C4-2B (cell line): ENCODE results near the gene SCUBE2.

Source experiments
- ZFX ChIP-seq: fragments of 450-650 bp; IDR thresholded peaks from 2 replicates; pipeline ENCODE4 v1.6.1; 2017
- TF ChIP-seq, protein P1 (sequence below): fragments of 450-650 bp; conservative IDR thresholded peaks from 2 replicates; pipeline ENCODE4 v1.5.1; 2017; ENCODE audit warnings: mild to moderate bottlenecking

DNA sequence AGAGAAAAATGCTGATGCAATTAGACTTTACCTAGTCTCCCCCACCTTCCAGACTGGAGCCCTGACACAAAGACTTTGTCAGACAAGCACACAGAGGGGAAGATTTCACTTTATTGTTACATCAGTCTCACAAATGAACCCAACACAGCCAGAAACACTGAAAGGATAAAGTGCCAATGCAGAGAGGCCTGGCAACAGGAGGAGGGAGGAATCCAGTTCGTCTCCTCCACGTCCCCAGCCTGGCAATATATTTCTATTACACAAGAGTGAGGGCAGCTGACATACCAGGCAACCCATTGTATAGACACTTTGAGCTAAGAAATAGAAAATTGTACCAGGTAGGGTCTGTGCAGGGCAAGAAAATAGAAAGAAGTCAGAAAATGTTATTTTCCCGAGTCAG lies 110.9 kb downstream of the SCUBE2 start:
- TF ChIP-seq, protein P1, sequence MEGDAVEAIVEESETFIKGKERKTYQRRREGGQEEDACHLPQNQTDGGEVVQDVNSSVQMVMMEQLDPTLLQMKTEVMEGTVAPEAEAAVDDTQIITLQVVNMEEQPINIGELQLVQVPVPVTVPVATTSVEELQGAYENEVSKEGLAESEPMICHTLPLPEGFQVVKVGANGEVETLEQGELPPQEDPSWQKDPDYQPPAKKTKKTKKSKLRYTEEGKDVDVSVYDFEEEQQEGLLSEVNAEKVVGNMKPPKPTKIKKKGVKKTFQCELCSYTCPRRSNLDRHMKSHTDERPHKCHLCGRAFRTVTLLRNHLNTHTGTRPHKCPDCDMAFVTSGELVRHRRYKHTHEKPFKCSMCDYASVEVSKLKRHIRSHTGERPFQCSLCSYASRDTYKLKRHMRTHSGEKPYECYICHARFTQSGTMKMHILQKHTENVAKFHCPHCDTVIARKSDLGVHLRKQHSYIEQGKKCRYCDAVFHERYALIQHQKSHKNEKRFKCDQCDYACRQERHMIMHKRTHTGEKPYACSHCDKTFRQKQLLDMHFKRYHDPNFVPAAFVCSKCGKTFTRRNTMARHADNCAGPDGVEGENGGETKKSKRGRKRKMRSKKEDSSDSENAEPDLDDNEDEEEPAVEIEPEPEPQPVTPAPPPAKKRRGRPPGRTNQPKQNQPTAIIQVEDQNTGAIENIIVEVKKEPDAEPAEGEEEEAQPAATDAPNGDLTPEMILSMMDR = no peak
- TF ChIP-seq ZFX = no peak
